DMS153 treated with DMSO at 0.1 percent for 48 hours (cell line): Measurements from ENCODE around the gene EFCAB8.

Experiments
- DNase-seq: peaks from one replicate; lab custom pipeline; 2025; ENCODE audit not compliant: unreplicated experiment; lab: John Stamatoyannopoulos, UW

EFCAB8 gene

DNA sequence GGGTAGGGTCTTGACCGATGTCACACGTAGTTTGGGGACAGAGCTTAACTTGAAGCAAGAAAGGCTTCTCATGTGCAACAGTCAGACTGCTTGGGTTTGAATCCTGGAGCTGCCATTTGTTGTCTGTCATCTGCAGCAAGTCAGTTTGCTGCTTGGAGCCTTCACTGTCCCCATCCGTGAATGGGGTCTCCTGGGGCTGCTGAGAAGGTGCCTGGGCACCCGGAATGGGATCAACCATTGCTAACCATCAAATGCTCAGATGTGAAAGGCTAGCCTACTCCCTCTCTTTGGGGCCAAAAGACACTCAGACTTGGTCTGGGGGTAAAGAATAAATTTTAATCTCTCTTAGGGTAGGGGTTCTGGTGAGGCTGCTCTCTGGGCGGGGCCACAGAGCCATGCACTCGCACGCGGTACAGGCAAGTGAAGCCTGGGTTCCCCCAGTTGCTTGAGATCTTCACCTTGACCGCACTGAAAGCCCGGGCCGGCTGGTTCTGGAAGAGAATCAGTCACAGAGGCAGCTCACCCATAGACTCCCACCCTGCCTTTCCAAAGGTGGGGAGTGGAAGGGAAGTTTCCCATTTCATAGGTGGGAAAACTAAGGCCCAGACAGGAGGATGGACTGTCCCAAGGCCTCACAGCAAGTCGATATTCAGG is 124.9 kb downstream of the EFCAB8 start:
- no peak for DNase-seq

DNA sequence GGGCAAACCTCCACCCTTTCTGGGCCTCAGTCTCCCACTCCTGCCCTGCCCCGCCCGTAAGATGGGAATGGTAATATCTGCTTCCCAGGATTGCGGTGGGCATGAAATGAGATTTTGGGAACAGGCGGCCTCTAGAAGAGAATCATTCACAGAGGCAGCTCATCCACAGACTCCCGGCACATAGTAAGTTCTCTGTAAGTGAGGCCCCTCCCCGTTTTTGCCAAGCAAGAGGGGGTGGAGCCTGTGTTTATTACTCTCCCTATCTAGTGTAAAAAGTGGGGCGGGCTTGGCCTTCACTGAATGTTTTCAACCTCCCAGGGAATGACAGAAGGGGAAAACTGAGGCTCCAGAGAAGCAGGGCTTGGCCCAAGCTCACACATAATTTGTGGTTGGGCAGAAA is 125.5 kb downstream of the EFCAB8 start:
- no peak for DNase-seq

DNA sequence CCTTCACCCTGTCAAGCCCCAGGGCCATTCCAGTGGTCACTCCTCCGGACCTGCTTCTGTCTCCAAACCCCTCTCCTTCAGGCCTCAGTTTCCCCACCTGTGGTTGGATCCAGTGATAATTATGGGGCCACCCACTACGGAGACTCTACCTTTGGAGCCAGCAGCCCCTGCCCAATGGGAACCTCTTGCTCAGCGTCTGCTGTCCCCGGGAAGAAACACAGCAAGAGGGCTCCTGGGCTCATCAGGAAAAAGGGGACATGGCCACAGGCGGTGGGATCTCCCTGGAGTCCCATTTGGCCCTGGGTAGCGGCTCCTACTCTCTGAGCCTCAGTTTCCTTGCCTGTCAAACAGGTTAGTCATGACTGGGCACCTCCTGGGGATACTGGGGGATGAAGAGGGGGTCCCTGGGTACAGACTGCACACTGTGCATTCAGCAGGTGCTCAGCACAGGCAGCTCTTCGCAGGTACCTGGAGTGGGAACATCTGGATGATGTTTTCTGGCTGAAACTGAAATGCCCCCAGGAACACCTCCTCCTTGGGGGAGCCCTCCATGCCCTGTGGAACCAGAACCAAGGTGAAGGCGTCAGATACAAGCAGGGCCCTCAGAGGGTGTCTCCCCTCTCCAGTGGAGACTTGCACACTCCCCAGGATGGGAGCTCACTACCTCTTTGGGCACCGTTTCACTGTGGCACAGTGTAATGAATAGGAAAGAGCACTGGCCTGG is 126.1 kb downstream of the EFCAB8 start:
- no peak for DNase-seq

DNA sequence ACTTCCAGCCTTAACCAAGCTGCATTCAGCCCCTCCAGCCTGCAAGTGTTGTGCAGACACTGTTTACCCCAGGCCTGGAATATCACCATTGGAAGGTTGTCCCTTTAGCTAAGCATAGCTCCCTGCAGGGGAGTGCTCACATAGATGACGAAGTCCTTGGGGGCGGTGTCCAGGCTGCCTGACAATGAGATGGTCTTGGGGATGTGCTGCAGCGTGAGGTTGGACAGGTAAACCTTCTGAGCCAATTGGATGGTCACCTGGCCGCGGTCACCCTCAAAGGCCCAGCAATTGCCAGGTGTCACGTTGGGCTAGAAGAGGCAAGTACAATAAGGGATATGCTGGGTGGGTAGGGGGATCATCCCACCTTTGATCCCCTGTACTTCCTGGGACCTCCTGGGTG is 126.9 kb downstream of the EFCAB8 start:
- DNase-seq, result no peak

DNA sequence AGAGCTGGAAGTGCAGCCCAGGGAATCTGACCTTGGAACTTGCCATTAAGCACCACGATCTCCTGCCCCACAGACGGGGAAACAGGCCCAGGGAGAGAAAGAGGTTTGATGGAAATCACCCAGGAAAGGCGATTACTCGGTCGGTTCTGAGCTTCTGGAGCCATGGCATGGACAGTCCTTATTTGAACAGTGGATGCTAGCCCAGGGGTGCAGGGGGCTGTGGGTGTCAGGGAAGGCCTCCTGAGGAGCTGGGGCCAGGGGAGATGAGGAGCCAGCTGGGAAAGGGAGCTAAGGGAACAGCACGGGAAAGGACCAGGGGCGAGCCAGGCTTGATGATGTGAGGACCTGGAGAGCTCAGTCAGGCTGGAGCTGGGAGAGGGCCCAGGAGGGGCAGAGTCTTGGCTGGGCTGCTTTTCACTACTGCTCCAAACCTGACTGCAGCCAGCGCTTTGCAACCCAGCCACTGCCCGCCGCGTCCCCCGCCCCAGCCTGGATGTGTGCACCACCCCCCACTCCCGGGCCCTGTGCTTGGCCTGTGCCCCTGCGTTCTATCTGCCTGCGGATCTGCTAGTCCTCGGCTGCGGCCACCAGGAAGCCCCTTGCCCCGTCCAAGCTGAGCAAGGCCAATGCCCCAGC is 127.7 kb downstream of the EFCAB8 start:
- no peak for DNase-seq

DNA sequence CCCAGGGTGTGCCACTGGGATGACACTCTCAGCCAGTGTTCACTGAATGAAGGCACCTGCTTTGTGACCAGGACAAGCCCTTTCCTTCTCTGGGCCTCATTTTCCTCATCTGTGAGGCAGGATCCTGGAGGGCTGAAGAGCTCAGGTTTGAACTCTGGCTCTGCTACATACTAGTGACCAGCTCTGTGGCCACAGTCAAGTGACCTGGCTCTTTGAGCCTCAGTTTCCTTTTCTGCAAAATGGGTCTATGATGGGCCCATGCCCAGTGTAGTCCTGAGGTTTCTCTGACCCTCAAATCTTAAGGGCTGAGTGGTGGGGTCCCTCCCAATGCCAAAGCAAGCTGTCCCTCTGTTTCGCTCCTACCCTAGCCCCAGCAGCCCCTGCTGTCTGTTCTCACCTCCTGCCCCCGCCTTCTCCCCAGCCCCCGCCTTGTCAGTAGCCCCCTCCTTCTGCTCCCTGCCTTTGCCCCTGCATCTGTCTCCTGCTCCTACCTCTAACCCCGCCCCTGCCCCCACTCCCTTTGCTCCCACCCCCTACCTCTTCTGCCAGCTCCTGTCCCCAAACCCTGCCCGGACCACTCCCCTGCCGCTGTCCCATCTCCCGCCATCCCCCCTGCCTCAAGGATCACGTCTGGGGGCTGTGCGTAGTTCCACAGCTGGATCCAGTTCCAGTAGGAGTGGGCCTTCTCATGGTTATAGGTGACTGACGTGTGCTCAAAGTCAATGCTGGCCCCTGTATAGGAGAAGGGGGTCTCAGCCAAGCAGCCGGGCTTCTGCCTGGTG is 128.5 kb downstream of the EFCAB8 start:
- no peak for DNase-seq

DNA sequence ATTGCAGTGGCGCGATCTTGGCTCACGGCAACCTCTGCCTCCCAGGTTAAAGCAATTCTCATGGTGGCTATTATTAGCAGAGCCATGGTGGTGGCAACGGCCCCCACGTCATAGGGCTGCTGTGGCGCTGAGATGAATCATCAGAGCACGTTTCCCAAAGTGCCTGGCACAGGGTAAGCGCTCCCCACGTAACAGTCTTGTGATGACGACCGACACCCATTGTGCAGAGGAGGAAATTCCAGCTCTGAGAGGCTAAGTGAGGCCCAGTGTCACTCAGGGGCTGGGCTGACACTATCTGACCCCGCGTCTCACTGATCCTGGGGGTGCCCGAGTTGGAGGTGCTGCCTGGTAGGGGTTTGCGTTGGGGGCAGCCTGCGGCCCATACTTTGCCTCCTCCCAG is 129.3 kb downstream of the EFCAB8 start:
- no peak for DNase-seq

DNA sequence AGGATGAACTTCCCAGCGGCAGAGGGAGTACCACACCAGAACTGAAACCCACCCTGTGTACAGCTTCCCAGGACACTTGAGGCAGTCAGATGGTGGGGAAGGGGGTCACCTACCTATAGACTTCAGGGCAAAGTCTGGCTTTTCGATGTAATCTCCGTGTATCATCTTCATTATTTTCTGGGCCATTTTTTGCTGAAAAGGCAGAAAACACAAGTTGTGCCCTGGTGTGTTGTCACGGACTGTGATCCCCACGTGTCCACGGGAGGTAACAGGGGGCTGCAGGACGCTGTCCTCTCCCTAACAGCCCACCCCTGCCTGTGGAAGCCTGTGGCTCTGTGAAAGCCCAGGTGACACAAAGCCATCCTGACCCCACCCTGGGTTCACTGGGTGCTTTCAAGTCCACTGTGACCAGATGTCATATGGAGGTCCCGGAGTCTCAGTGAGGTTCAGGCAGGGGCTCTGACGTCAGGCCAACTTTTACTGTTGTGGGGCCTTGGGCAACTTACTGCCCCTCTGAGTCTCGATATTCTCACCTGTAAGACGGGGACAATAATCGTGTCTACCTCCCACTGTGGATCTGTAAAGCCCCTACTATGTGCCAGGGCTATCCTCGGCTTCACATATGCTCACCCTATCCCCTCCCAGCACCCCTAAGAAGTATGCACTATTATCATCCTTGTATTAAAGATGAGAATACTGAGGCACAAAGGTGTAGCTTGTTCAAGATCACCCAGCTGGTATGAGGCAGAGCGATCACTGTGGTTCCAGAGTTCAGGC is 131.0 kb downstream of the EFCAB8 start:
- no peak for DNase-seq

DNA sequence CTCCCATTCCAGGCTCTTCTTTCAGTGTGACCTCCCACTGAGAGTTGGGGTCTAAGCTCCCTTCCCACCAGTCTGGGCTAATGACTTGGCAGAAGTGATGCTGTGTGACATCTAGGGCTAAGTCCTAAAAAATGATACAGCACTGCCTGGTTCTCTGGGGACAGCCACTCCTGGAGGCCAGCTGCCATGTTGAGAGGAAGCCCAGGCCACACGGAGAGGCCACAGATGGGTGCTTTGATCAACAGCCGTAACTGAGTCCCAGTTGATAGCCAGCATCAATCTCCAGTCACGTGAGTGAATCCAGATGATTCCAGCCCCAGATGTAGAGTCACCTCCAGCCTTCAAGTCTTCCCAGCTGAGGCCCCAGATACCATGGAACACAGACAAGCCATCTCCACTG is 131.7 kb downstream of the EFCAB8 start:
- no peak for DNase-seq

DNA sequence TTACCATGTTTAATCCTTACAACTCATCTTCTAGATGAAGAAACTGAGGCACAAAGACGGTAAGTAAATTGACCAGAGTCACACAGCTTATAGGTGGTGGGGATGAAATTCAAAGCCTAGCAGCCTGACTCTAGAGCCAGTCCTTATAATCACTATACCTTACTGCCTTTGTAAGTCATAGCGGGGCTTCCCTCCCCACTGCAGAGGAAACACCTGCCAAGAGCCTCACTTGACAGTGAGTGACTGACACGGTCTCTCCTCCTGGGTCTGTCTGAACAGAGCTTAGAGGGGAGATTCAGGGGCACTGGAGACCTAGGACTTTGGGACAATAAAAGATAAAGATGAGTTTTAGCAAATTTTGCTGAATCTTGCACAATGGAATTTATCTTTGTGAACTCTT is 132.7 kb downstream of the EFCAB8 start:
- no peak for DNase-seq

DNA sequence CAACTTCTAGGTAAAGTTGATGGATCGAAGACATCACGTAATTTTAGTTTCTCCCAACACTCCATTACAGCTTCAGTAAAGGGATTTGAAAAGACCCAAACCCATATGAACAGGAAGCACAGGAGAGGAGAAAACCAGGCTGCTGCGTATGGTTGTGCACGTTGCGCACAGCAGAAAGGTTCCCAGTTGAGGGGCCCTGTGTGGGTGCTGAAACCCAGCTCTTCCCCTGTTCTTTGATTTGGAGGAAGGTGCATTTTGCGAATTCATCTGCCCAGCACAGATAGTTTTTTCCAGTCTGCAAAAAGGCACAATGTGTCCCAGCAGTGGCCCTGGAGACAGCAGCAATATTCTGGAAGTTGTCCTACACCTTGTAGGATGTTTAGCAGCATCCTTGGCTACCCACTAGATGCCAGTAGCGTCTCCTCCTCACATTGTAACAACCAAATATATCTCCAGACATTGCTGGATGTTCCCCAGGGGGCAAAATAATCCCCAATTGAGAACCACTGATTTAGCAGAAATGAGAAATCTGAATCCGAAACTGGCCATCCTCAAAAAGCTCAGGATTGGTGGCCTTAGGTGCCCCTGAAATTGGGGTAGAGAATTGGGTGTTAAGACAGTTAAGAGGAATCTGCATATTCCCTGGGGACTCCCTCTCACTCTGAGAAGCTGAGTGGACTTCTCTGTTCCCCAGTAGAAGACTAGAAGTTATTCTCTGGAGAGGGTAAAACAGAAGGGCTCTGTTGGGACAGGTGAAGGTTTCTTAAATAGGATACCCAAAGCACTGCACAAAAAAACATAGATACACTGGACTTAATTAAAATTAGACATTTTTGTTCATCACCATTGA is 133.3 kb downstream of the EFCAB8 start:
- no peak for DNase-seq

DNA sequence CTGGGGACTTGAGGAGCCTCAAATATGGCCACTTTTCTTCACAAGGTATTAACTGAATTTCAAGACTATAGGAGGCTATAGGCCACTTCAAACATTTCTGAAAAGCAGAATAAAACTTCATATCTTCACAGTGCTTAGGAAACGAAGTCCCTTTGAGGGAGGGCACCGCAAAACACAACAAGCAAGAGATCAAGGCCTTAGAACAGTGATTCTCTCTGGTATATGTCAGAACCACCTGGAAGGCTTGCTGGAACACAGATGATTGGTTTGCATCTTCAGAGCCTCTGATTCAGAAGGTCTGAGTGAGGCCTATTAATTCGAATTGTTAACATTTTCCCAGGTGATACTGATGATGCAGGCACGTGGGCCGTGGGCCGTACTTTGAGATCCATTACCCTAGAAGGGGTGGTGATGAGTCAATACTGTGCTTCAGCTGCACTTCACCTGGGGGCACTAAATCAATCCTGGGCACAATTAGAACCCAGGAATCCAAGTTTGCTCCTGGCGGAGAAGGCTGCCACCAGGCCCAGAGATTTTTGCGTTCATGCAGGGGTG is 134.8 kb downstream of the EFCAB8 start:
- no peak for DNase-seq

DNA sequence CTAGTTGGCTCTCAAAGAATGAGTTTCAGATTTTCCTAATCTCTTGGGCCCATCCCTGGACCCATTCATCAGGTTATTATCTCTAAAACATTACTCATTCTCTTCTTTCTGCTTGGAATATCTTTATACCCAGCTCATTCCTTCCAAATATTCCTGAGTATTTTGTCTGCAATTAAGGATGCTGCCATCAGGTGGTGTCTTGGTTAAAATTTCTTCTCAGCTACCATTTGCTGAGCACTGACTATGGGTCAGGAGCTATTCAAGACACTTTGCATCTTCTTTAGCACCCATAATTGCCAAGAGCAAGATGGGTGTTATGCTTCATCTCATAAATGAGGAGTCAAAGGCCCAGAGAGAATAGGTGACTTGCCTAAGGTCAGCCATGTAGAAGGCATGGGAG is 137.1 kb downstream of the EFCAB8 start:
- DNase-seq, result no peak

DNA sequence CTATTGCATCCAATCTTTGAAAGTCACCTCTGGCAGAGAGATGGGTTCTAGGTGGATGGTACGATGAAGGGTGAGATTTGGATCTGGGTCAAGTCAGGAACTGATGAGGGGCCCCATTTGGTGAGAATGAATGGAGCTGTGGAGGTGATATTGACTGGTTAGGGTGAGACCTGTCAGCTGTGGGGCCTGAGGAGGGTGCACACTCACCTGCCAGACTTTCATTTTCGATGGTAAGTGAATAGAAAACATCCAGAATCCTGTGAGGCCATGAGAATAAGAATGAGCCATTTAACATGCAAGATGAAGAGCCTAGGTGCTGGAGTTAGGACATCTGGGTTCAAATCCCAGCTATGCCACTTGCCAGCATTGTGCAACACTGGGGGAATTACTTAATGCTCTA is 138.7 kb downstream of the EFCAB8 start:
- DNase-seq, result no peak

DNA sequence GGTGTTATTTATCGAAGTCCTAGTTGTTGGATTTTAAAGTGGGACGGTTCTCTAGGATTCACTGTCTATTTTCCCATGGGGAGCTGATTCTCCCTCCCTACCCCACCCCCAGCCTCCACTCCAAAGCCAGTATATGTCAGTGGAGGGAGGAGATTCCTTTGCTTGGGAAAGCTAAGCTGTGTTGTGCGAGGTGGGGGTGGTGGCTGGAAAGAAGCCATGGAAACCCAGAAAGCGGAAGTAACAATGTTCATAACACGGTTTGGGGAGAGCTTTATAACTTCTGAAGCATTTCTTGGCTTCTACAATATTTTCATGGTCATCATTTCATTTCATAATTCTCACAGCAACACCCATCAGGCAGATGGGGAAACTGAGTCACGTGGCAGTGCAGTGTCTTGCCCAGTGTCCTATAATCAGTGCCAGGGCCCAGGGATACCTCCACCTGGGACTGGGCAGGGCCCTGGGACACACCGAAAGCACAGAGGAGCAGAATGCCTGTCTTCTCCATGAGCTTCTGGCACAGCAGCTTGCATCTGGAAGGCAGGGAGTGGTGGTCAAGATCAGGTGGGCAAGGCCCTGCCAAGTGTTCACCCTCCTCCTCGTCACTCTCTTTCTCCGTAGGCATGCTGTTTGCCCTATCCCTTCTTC is 141.0 kb downstream of the EFCAB8 start:
- no peak for DNase-seq

DNA sequence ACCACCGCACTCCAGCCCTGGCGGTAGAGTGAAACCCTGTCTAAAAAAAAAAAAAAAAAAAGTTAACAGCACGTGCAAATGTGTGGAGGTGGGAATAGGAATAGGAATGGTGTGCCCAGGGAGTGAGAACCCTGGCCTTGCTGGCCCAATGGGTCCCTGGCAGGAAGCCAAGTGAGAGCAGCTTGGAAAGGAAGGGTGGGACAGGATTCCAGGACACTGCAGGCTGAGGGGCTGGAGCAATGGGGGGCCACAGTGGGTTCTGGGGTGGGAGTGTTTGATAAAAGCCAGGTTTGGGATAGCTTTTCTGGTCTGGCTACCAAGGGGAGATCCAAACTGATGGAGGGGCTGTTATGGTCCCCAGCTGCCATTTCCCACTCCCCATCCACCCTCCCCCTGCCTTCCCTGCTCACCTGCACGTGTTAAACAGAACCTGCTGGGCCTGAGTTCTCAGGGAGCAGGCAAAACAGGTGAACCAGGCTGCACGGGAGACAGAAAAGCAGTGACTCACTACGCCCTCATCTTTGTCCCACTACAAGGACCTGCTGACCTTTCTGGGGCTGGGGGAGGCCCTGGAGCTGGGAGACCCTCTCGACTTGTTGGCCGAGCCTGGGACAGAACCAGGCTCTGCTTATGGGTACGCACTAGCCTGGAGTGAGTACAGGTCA is 142.2 kb downstream of the EFCAB8 start:
- DNase-seq, result no peak

DNA sequence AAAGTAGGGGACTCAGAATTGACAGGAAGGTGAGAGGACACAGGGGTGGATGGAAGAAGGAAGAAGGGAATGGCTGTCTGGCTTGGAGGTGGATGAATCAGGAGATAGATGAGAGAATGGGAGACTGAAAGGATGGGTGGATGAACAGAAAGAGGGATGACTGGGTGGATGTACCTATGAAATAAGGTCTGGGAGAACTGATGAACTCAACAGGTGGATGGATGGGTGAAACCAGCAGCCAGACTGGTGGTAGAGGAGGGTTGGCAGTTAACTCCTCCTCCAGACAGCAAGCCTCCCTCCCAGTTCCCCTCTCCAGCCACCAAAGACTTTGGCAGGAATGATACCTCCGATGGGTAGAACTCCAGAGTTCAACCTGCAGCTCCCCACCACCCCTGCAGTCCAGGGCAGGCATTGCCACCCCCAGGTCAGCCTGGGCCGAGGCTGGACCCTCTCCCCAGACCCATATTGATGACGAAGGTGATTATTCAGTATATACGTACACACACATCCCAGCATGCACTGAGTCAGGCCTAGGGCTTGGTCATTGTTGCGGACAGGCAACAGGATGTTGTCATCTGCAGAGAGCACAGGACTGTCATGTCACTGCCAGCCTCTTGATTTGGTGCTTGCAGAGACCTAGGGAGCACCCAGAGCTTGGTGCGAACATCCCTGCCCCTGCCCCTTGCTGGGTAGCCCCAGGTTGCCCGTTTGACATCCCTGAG is 143.5 kb downstream of the EFCAB8 start:
- no peak for DNase-seq

DNA sequence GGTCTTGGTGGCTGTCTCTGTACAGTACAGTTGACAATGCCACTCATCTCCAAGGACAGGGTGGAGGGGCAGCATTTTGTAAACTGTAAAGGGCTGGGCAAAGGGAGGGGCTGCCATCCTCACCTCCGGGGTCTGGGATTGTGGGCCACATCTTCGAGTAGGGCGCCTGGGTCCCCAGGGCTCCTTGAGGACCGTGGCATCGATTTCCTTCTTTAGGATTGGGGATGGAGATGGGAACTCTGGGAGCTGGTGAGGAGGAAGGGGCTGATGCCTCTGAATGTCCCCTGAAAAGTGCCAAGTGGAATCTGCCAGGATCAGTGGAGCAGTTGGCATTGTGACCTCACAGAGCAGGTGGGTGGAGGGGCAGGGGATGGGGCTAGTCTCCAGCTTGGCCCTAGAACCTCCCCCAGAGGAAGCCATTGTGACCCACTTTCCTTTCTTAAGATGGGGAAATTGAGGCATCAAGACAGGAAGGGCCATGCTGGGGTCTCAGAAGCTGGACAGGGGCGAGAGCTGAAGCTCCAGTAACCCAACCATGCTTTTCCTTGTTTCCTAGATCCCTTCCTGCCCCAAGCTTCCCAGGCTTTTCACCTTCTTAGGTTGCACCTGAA is 145.5 kb downstream of the EFCAB8 start, which contains the start of gene SUN5:
SUN5 (minus strand) TSS at position 293 of the 611 bp plus-strand sequence; CDS start at position 200, 93 bp downstream.
- DNase-seq, result no peak
